H9 (cell line): ENCODE measurements around the gene AMOT. TPM values are rescaled to one million over a fixed set of nuclear protein-coding genes. Genes with fewer than 3 reads are reported as not detected.
A peak's percentile ranks its signal among the peaks of the same experiment; 100 is the strongest.

Experiments used
- DNase-seq: peaks from one replicate; pipeline ENCODE4 v3.0.0-alpha.2; 2017
- H2AFZ ChIP-seq: one replicate; pipeline ENCODE4 v1.6.1; 2013; ENCODE audit warnings: mild to moderate bottlenecking, low read length, control low read depth, moderate library complexity
- H2AK5ac ChIP-seq: 2 replicates; pipeline ENCODE4 v1.6.1; 2013; ENCODE audit warnings: low read length, control low read depth, mixed read lengths; ENCODE audit not compliant: insufficient read length
- H2BK120ac ChIP-seq: one replicate; pipeline ENCODE4 v1.6.1; 2013; ENCODE audit warnings: low read depth, mild to moderate bottlenecking, low read length, control low read depth, inconsistent platforms; ENCODE audit not compliant: poor library complexity, severe bottlenecking
- H2BK12ac ChIP-seq: 2 replicates; pipeline ENCODE4 v1.6.1; 2013; ENCODE audit warnings: low read length, control low read depth, mixed read lengths, low read depth; ENCODE audit not compliant: insufficient read length
- H2BK15ac ChIP-seq: 2 replicates; pipeline ENCODE4 v1.6.1; 2013; ENCODE audit warnings: low read depth, low read length, control low read depth
- H2BK20ac ChIP-seq: one replicate; pipeline ENCODE4 v1.6.1; 2013; ENCODE audit warnings: low read depth, mild to moderate bottlenecking, low read length, control low read depth, inconsistent platforms; ENCODE audit not compliant: poor library complexity, severe bottlenecking
- H2BK5ac ChIP-seq: 2 replicates; pipeline ENCODE4 v1.6.1; 2013; ENCODE audit warnings: low read length, control low read depth, mixed read lengths; ENCODE audit not compliant: insufficient read length
- H3K14ac ChIP-seq: 2 replicates; pipeline ENCODE4 v1.6.1; 2013; ENCODE audit warnings: low read length, control low read depth; ENCODE audit not compliant: insufficient read depth
- H3K18ac ChIP-seq: 2 replicates; pipeline ENCODE4 v1.6.1; 2013; ENCODE audit warnings: low read depth, mild to moderate bottlenecking, mixed read lengths, low read length, control low read depth; ENCODE audit not compliant: insufficient read length
- H3K23ac ChIP-seq: 2 replicates; pipeline ENCODE4 v1.6.1; 2013; ENCODE audit warnings: low read length, control low read depth, mixed read lengths, low read depth; ENCODE audit not compliant: insufficient read length
- H3K23me2 ChIP-seq: 2 replicates; pipeline ENCODE4 v1.6.1; 2013; ENCODE audit warnings: low read depth, mild to moderate bottlenecking, mixed read lengths, low read length, control low read depth; ENCODE audit not compliant: insufficient read length, poor library complexity, severe bottlenecking
- H3K27ac ChIP-seq: 2 replicates; pipeline ENCODE4 v1.5.1; 2013; ENCODE audit warnings: low read length, control low read depth, mixed read lengths, low read depth; ENCODE audit not compliant: insufficient read length
- H3K27me3 ChIP-seq: 2 replicates; pipeline ENCODE4 v1.6.1; 2013; ENCODE audit warnings: low read length, control low read depth, inconsistent platforms; ENCODE audit not compliant: insufficient read depth
- H3K4ac ChIP-seq: 2 replicates; pipeline ENCODE4 v1.6.1; 2013; ENCODE audit warnings: low read depth, mild to moderate bottlenecking, control low read depth, inconsistent platforms, low read length, moderate library complexity
- H3K4me1 ChIP-seq: 2 replicates; pipeline ENCODE4 v1.6.1; 2013; ENCODE audit warnings: low read length, control low read depth, inconsistent platforms; ENCODE audit not compliant: insufficient read depth
- H3K4me2 ChIP-seq: 2 replicates; pipeline ENCODE4 v1.6.1; 2013; ENCODE audit warnings: low read length, control low read depth, mixed read lengths; ENCODE audit not compliant: insufficient read length, insufficient read depth
- H3K56ac ChIP-seq: 2 replicates; pipeline ENCODE4 v1.6.1; 2013; ENCODE audit warnings: low read depth, mild to moderate bottlenecking, mixed read lengths, low read length, control low read depth; ENCODE audit not compliant: insufficient read length
- H3K79me1 ChIP-seq: 2 replicates; pipeline ENCODE4 v1.6.1; 2013; ENCODE audit warnings: low read depth, mild to moderate bottlenecking, moderate library complexity, low read length, control low read depth, inconsistent platforms; ENCODE audit not compliant: insufficient read depth, poor library complexity, severe bottlenecking
- H3K79me2 ChIP-seq: 2 replicates; pipeline ENCODE4 v1.6.1; 2013; ENCODE audit warnings: low read length, control low read depth, inconsistent platforms; ENCODE audit not compliant: insufficient read depth
- H3K9ac ChIP-seq: 2 replicates; pipeline ENCODE4 v1.6.1; 2013; ENCODE audit warnings: low read length, control low read depth, mixed read lengths; ENCODE audit not compliant: insufficient read length; ENCODE audit errors: extremely low read depth
- H3K9me3 ChIP-seq: one replicate; pipeline ENCODE4 v1.6.1; 2013; ENCODE audit warnings: low read depth, low read length, inconsistent platforms; ENCODE audit not compliant: control insufficient read depth
- H3T11ph ChIP-seq: one replicate; pipeline ENCODE4 v1.6.1; 2013; ENCODE audit warnings: mild to moderate bottlenecking, low read length, control low read depth, inconsistent platforms
- H4K20me1 ChIP-seq: one replicate; pipeline ENCODE4 v1.6.1; 2013; ENCODE audit not compliant: control insufficient read depth, insufficient read length, insufficient read depth
- H4K5ac ChIP-seq: 2 replicates; pipeline ENCODE4 v1.6.1; 2013; ENCODE audit warnings: low read depth, mild to moderate bottlenecking, mixed read lengths, low read length, control low read depth; ENCODE audit not compliant: insufficient read length
- H4K8ac ChIP-seq: replicated peaks from 2 replicates; pipeline ENCODE4 v1.6.1; 2013; ENCODE audit warnings: low read length, control low read depth, mixed read lengths, low read depth; ENCODE audit not compliant: insufficient read length
- H4K91ac ChIP-seq: 2 replicates; pipeline ENCODE4 v1.6.1; 2013; ENCODE audit warnings: low read depth, mild to moderate bottlenecking, moderate library complexity, mixed read lengths, low read length, control low read depth; ENCODE audit not compliant: insufficient read length
- H3K27ac Mint-ChIP-seq, 3 experiments: 2 replicates in 2 of 3; 3 replicates in 1 of 3; pipeline ENCODE4 v1.8.0; 2020 to 2021; ENCODE audit warnings: mixed read lengths in 3 of 3, mild to moderate bottlenecking in 1 of 3, moderate library complexity in 1 of 3
- H3K27me3 Mint-ChIP-seq: 2 replicates; pipeline ENCODE4 v1.8.0; 2021; ENCODE audit warnings: low read depth, mild to moderate bottlenecking, moderate library complexity, mixed read lengths
- H3K36me3 Mint-ChIP-seq, 3 experiments: 2 replicates in 2 of 3; 3 replicates in 1 of 3; pipeline ENCODE4 v1.8.0; 2020 to 2021; ENCODE audit warnings: low read depth in 3 of 3, mixed read lengths in 3 of 3; ENCODE audit not compliant: insufficient read depth in 1 of 3
- H3K4me1 Mint-ChIP-seq, 2 experiments: 2 replicates each; pipeline ENCODE4 v1.8.0; 2020; ENCODE audit warnings: mixed read lengths in 2 of 2
- H3K4me3 Mint-ChIP-seq, 2 experiments: 2 replicates in 1 of 2; 3 replicates in 1 of 2; pipeline ENCODE4 v1.8.0; 2020 to 2021; ENCODE audit warnings: mild to moderate bottlenecking in 2 of 2, mixed read lengths in 2 of 2, moderate library complexity in 1 of 2
- H3K9me3 Mint-ChIP-seq, 2 experiments: 2 replicates in 1 of 2; 3 replicates in 1 of 2; pipeline ENCODE4 v1.8.0; 2020; ENCODE audit warnings: mild to moderate bottlenecking in 2 of 2, mixed read lengths in 2 of 2, moderate library complexity in 1 of 2
- WGBS: extraction: QIAGEN DNeasy Blood & Tissue Kit; methylation state at CpG from one replicate; pipeline ENCODE4 v1.1.7; 2013; ENCODE audit warnings: missing lambda C conversion rate, low lambda C conversion rate, mixed read lengths; ENCODE audit not compliant: insufficient read length; ENCODE audit errors: extremely low coverage; 5-methylcytosine and 5-hydroxymethylcytosine counted together
- total RNA-seq: library from RNA; stranded (reverse); gene quantifications from 2 replicates; pipeline ENCODE4 v1.2.1, GENCODE V29; 2021
- TF ChIP-seq, protein P1 (sequence below): fragments of 200-600 bp; sonication (generic); conservative IDR thresholded peaks from 3 replicates; pipeline ENCODE4 v1.8.0; 2021; ENCODE audit warnings: antibody characterized with exemption, mild to moderate bottlenecking

The AMOT gene
- total RNA-seq, 1 experiment from 2014 or later = 17.6 TPM

GRCh38 chrX:112818114-112819007, 22.3 kb downstream of the AMOT start:
- no peak overlapping the region for H3K4ac ChIP-seq
- no peak overlapping the region for H3K4me2 ChIP-seq
- Mint-ChIP-seq H3K4me1 (peaks cover 30 to 32% of the 10 kb centered on the region in 2 experiments), H3K4me3 (no peak overlapping the region), H3K27ac (peak overlapping the region; percentile 16 to 82 (median 45); a peak in 5 of 7 replicates), H3K27me3 (no peaks in the 10 kb centered on the region), H3K36me3 (peaks cover 0 to 2% (median 0%) of the 10 kb centered on the region in 3 experiments; a peak in 1 of 7 replicates), H3K9me3 (no peaks in the 10 kb centered on the region)
- no peak overlapping the region for H2BK15ac ChIP-seq
- H3K9ac ChIP-seq = no peak overlapping the region
- no peaks in the 10 kb centered on the region for H3K23me2 ChIP-seq
- H2BK120ac ChIP-seq = no peak overlapping the region
- no peak overlapping the region for H3K56ac ChIP-seq
- no peak overlapping the region for H4K8ac ChIP-seq
- no peak overlapping the region for H3T11ph ChIP-seq
- no peak overlapping the region for H2BK12ac ChIP-seq
- H3K27me3 ChIP-seq = no peaks in the 10 kb centered on the region
- H3K27ac ChIP-seq = no peak overlapping the region
- no peak overlapping the region for H2AK5ac ChIP-seq
- TF ChIP-seq, protein P1, sequence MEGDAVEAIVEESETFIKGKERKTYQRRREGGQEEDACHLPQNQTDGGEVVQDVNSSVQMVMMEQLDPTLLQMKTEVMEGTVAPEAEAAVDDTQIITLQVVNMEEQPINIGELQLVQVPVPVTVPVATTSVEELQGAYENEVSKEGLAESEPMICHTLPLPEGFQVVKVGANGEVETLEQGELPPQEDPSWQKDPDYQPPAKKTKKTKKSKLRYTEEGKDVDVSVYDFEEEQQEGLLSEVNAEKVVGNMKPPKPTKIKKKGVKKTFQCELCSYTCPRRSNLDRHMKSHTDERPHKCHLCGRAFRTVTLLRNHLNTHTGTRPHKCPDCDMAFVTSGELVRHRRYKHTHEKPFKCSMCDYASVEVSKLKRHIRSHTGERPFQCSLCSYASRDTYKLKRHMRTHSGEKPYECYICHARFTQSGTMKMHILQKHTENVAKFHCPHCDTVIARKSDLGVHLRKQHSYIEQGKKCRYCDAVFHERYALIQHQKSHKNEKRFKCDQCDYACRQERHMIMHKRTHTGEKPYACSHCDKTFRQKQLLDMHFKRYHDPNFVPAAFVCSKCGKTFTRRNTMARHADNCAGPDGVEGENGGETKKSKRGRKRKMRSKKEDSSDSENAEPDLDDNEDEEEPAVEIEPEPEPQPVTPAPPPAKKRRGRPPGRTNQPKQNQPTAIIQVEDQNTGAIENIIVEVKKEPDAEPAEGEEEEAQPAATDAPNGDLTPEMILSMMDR = no peak
- WGBS = no CpG with 5 or more reads among the region's 11 CpGs
- H4K91ac ChIP-seq = no peak overlapping the region
- no peak overlapping the region for H4K5ac ChIP-seq
- no peaks in the 10 kb centered on the region for H3K79me1 ChIP-seq
- H3K9me3 ChIP-seq = no peaks in the 10 kb centered on the region
- no peak overlapping the region for H2AFZ ChIP-seq
- no peaks in the 10 kb centered on the region for H3K79me2 ChIP-seq
- H2BK20ac ChIP-seq = no peak overlapping the region
- H2BK5ac ChIP-seq = no peak overlapping the region
- H3K23ac ChIP-seq = no peak overlapping the region
- H3K18ac ChIP-seq = no peak overlapping the region
- H3K4me1 ChIP-seq = peaks cover 3% of the 10 kb centered on the region; the same call in 1 of the 2 replicates
- no peaks in the 10 kb centered on the region for H4K20me1 ChIP-seq
- DNase-seq = no peak
- H3K14ac ChIP-seq = no peak overlapping the region
